HG02938 (cell line): Measurements from ENCODE around the gene DPF3.

Source experiments
- ATAC-seq: cut with Tn5 transposase; IDR thresholded peaks from one replicate; pipeline ENCODE4 v1.9.1; 2021; ENCODE audit warnings: mild to moderate bottlenecking, moderate library complexity; ENCODE audit not compliant: unreplicated experiment

DPF3 gene

DNA sequence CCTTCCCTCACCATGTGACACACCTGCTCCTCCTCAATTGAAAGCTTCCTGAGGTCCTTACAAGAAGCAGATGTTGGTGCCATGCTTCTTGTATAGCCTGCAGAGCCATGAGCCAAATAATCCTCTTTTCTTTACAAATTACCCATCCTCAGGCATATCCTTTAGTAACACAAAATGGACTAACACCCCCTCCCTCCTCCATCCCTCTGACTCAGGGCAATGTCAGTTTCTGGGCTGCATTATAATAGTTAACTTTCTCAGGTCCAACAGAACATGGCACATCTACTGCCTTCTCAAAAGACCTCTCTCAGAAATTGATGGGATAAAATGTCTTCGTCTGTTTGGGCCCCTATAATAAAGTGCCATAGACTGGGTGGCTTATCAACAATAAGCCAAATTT, 287.0 kb downstream of the DPF3 start:
- ATAC-seq, result no peak

DNA sequence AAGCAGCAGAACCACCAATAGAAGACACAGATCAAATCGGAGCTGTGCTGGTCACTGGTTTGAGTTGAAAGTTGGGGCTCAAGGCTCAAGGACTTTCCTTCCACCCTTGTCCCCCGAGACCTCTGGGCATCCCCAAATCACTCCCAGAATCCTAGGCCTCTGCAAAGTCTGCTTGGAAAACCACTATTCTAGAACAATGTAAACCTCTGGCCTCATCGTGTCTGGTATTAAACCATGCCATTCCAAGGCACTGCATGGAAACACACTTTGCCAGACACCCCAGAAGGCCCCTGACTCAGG, 288.0 kb downstream of the DPF3 start:
- no peak for ATAC-seq

DNA sequence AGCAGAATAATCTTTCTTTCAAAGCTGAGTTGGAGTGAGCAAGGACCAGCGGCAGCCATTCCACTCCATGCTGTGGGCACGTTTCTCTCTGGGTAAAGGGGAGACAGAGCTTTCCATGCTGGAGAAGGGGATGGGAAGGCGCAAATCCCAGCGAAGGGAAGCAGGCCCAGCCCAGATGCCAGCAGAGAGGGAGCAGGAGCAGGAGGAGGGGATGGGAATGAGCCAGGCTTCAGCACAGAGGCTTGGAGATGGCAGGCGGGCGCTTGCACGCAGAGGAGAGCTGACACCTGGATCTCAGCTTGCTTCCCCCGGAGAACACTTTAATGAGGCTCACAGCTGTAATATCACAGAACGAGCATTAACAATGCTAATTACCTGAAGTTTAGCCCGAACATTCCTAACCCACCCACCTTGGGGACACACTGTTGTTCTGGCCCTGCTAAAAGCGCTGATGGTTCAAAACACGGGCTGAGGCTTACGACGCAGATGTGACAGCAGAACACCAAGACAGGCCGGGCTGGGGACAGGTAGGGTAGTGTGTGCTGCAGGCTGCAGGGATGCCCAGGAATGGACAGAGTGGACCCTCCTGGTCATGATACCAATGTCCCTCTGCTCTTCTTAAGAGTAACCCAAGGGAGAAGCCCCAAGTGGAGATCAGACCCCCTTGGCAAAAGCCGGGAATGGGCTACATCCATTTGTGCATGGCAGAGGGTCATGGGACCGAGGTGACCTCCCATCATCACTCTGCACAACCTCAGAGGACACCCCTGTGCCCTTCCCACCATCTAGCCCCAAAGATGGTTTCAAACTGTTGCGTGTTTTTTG, 288.6 kb downstream of the DPF3 start:
- ATAC-seq, result no peak

DNA sequence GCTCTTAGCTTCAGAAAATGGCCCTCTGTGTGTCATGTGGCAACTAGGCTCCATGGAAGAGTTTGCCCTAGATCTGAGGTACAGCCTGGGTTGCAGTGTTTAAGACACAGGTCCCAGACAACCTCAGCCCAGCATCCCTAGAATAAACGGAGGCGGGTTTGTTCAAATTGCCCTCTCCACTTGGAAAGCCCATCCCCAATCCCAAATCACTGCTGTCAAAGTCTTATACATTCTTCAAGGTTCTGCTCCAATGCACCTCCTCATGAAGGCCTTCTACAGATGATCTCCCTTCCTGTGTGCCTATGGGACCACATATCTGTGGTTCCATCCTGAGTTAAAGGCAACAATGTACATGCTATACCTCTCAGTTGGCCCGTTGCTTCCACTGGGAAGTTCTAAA, 289.8 kb downstream of the DPF3 start:
- ATAC-seq, result no peak

DNA sequence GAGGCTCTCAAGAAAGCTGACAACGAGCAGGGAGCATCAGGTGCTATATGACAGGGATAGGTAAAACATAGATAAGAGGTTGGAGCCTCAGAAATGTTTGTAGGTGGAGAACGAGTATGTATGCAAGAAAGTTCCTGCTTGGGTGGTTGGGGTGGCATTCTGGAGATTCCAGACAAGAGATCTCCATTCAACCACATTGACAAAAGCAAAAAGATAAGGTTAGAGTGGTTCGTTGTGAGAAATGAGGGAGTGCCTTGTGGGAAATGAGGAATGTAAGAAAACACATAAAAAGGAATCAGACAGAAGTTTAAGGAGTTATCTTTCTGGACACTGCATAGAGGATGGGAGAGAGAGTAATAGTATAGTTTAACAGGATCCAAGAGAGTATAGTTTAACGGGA, 290.3 kb downstream of the DPF3 start:
- ATAC-seq, result no peak

DNA sequence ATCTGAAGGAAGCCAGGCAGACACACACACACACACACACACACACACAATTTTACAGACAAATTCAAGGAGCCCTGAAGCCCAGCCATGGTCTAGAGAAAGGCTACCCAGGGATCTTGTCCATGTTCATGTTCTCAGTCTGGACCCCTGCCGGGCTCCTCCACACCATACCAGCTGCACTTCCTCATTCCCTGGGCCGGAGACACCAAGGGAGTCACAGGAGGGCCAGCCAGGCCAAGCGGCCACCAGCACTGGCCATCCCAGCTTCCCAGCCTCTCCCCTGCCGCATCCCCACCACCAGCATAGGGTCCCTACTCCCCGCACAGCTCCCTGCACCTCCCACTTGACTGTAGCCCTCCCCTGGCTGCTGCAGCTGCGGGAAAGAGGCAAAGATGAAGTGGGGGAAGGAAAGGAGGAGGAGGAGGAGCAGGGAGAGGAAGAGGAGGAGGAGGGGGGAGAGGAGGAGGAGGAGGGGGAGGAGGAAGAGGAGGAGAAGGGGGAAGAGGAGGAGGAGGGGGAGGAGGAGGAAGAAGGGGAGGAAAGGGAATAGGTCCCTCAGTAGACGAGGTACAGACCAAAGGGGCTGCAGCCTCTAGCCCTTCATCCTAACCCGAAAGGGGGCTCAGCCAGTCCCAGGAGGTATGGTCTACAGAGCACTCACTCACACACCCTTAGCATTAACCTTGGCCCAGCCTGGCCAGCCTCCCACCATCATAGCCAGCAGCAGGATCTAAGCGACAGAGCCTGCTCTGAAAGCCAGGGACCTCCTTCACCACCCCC, 293.2 kb downstream of the DPF3 start:
- ATAC-seq, result no peak

DNA sequence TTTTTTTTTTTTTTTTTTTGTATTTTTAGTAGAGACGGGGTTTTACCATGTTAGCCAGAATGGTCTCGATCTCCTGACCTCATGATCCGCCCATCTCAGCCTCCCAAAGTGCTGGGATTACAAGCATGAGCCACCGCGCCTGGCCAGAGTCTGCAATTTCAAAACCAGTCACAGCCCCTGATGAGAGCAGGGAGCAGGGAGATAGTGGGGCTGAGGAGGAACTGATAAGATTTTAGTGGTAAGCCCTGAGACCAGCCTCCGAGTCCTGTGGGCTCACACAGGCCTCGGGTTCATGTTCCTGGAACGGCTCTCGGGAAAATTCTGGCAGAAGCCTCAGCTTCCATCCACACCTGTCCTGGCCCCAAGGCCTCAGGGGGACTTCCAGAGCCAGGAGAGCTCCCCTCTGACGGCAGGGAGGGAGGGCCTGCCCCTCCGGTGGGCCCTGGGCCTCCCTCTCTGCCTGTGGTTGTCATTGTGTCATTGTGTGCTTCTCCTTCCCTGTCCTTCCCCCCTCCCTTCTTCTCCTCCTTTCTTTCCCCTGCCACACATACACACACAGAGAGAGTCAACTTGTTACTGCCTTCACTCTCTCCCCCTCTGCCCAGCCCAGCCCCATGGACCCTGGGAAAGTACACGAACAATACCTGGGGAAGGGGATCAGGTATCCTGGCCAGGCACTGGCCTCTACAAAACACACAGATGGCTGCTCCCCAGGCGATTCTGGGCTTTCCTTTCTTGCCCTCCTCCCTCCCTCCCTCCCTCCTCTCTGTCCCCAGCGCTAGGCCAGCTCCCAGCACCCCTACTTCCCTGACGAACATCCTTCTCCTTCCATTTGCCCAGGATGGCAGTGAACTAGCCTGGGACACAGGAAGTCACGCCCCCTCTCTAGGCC, 294.1 kb downstream of the DPF3 start:
- ATAC-seq, result no peak

DNA sequence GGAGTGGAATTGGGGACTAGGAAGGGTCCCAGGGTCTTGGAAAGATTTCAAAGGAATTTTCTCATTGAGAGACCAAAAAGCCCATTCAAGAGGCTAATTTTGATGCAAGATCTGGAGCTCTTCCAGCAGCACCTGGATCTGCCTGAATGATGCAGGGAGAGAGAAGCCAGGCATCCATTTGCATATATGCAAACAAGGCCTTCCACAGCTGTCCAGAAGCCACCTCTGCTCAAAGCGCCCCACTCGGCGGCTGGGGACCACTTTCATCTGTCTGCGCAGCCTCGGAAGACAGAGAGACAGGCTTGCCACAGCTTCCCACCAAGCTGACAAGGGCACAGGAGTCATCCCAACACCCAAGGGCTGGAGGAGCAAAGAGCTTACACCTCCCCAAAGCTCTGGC, 295.6 kb downstream of the DPF3 start:
- ATAC-seq, result peak; percentile 74

DNA sequence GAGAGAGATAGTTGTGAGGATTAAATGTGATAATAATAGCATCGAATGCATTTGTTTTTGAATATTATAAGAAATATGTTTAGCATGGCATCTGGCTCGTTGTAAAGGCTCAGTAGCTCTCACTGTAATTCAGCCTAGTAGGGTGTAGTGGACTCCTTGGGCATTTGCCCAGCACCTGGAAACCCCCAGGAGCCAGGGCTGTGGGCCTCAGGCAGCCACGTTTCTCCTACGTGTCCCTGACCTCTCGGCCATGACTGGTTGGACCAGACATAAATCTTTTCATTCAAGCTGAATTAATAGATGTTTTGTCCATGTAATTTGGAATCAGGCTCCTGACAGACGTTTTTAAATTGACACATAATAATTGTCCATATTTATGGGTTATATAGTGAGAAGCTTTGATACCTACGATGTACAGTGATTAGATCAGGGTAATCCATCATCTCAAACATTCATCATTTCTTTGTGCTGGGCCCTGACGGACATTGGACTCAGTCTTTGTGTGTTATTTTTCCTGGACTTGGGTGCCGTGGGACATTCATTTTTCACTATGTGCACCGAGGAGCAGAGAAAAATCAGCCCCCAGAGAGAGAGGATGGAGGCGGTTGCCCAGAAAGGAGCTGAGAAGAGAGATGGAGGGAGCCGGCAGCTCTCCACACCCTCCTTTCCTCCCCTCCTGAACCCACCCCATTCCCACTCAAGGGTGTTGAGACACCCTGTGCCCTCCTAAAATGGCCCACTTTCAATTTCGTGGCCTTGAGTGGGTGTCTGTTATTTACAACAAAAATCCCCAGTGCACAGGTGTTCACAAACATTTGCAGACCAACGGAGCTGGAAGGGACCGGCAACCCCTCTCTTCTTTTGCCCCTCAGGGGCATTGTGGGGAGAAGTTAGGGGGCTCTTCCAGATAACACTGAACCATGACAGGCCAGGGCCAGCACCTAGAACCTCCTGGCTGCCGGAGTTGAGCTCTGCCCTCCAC, 296.4 kb downstream of the DPF3 start:
- no peak for ATAC-seq

DNA sequence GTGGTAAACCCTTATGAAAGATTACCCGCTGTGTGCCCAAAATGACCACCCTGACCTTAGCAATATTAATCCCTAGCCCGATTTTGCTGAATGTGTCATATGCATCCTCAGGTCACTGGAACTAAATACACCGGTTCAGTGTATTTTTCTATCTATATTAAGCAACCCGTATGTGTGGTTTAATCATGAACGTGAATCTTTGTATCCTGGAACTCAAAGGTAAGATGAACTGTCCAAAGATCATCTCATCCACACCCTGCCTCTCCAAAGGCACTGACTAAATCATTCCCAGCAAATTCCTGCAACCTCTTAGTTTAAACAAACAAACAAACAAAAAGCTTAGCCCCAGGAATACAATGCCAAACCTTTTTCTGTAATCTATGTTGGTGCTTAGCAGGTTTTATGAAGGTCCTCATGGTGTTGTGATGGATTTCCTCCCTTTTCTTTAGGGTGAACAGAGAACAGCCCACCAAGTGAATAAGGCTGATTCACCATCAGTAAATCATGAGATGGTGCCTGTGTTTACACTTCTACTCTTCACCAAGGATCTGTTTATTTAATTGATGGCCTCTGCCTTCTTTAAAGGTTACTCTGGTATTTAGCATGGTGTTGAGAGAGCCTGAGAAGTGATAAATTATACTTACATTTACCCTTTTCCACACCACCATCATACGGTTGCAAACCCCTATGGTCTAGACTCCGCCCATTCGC, 298.6 kb downstream of the DPF3 start:
- ATAC-seq, result no peak

DNA sequence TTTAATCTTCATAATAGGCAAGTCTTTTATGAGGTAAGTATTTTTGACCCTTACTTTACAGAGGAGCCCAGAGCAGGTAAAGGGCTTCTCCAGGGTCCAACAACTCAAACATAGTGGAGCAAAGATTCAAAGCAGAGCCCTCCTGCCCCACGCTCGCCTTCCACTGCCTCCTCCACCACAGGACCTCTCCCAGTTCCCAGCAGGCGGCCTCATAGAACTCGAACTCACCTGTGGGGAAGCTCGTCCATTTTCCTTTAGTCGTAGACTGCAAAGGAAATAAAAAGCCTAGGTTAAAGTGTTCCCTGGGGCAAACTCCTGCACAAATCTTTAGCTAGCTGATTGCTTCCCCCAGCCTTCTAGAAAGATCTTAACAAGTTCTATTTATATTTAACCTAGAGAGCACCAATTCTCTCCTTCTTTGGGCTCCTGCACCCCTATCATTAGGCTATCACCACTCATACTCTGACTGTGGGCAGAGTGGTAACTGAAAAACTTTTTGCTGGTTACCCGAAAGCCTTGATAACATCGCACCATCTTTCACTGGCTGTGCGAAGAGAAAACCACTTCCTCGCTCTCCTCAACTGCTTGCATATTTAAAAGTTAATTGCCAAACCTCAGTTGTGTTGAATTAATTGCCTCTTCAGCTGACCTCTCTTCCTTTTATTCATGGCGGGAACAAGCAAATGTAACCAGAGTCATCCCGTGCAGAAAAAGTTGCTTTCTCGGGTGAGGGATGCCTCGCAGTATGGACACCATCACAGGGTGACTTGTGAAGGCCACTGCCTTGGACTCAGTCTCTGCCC, 299.6 kb downstream of the DPF3 start:
- no peak for ATAC-seq

DNA sequence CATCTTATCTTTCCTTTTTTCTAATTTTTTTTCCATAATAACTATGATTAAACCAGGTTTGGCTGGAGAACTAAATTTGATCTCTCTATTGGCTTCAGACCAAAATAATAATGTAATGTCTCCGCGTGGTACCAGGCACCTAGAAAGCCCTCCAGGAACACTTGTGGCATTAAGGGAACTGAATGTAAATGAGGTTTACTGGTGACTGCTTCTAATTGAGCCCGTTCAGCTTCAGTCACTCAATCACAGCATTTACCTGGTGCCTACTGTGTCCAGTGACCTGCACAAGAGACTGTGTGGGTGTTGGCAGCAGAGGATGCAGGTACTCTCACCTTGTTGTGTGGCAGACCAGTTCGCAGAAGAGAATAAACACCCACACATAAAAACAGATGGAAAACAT, 302.5 kb downstream of the DPF3 start:
- ATAC-seq, result no peak

DNA sequence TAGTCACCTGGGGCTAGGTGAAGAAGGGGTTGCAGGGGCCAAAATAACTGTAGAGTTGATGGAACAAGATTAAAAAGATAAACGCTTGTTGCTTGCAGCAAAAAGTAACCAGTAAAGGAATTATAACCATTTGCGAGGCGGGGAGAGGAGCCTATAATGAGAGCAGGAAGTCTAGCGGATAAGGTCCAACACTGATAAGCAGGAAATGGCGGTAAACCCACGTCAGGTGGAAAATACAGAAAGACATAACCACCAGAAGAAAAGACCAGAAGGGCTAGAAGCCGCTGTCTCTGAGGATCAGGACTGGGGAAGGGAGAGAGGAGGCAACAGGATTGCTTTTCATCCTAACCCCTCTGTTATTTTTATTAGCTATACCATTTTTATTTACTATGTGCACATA, 303.3 kb downstream of the DPF3 start:
- no peak for ATAC-seq

DNA sequence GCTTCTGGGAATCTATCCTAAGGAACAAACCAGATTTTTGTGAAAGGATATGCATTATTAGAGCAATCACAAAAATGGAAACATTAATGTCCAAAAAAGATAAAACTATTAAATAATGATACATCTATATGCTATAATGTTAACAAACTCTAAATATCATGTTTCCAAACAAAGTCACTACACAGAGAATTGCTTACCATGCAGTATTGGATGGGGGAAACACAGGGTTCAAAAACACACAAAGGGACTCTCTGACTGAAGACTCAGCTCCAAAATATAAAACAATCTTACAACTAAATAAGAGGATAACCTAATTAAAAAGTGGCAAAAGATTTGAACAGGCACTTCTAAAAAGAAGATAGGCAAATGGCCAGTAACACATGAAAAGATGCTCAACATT, 304.2 kb downstream of the DPF3 start:
- no peak for ATAC-seq

DNA sequence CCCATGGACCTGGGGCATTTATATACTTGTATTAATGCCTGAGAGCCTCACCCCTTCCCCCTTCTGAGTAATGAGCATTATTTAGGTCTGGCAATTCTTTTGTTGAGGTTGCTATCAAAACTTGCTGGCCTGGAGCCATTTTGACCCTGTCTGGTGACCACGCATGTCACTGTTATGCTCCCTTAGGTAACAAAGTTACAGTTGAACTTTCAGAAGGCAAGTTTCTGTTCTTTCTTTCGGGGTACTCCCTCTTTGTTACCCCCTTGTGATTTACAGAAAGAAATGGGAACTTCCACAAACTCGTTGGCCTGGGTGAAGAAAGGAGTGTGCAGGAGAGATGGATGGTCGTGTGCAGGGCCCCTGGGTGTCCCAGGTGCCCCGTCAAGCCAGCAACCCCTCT, 305.4 kb downstream of the DPF3 start:
- no peak for ATAC-seq

DNA sequence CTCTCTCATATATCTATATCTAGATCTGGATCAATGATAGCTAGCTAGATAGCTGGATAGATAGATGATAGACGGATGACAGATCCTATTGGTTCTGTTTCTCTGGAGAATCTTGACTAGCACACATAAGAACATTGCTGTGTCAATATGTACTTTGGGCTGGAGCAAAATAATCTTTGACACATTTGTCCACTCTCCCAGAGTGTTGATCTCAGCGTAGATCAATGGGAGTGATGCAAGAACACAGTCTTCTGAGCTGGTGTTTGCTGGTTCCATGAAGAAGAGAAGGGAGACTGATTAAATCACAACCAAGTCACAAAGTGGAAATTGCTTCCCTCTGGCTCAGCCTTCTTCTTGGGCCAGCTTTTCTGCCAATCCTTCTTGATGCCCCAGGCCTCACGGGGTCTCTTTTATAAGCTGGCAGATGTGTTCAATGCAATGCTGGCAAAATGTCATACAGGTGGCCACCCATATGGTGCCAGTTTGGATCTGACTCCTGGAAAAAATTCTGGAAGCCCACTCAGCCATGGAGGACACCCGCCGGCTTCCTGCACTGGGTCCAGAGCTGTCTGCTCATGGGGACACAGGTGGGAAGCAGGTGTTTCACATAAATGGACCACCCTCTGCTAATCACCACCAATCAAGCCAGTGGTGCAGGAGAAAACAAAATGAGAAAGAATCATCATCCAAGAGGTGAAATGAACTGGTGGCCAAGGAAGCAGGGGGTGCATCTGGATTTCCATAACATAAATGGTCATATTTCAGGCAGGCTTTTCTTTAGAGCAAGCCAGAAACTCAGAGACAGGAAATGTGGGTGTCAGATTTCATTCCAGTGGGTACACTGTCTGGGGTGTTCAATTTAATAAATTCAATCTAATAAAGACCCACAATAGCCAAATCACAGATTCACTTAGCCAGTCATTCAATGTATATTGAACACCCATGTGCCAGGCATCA, 310.3 kb downstream of the DPF3 start:
- ATAC-seq, result no peak

DNA sequence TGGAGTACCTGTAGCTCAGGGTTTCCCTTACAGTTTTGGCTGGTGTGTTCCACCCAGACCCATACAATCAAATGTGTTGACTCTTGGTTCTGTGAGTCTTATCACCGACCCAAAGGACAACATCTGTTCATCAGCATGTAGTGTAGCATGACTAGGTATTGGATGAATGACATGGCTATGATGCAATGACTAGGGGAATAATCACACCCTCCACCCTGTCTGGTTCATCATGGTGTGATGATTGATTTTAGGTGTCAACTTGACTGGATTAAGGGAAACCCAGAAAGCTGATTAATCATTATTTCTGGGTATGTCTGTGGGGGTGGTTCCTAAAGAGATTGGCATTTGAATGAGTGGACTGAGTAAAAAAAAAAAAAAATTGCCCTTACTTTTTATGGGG, 311.3 kb downstream of the DPF3 start:
- ATAC-seq, result no peak

DNA sequence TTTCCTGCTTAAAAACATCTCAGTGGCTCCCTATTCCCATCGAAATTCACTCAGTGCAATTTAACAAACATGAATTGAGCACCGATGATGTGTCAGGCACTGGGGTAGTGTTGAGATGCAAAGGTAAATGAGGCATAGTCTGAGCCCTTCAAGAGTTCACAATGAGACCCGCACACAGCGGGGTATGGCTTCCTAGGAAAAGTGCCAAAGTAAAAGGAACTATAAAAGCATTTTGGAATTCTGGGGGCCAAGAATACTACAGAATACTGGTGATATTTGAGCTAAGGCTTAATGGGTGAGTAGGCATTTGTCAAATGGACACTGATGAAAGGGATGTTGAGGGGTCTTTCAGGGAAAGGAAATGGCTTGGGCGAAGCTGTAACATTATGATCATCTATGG, 315.4 kb downstream of the DPF3 start:
- no peak for ATAC-seq
